Parathyroid adenoma (tissue), 2 donors: ENCODE data around the gene LTO1.

Experiments
- H2AFZ ChIP-seq: fragments of 300-600 bp; sonication (generic); one replicate; pipeline ENCODE4 v1.7.0; 2017; ENCODE audit warnings: antibody characterized with exemption, mild to moderate bottlenecking
- H3K27ac ChIP-seq: fragments of 300-600 bp; sonication (generic); one replicate; pipeline ENCODE4 v1.7.0; 2017
- H3K27me3 ChIP-seq: fragments of 300-600 bp; sonication (generic); one replicate; pipeline ENCODE4 v1.7.0; 2017; ENCODE audit warnings: low read length; ENCODE audit not compliant: control insufficient read depth, insufficient read depth
- H3K36me3 ChIP-seq: fragments of 300-600 bp; sonication (generic); one replicate; pipeline ENCODE4 v1.7.0; 2017; ENCODE audit warnings: low read length; ENCODE audit not compliant: control insufficient read depth, insufficient read depth
- H3K4me1 ChIP-seq: fragments of 300-600 bp; sonication (generic); one replicate; pipeline ENCODE4 v1.7.0; 2017; ENCODE audit warnings: control low read depth
- H3K4me2 ChIP-seq: fragments of 300-600 bp; sonication (generic); one replicate; pipeline ENCODE4 v1.7.0; 2017; ENCODE audit warnings: low read length
- H3K4me3 ChIP-seq: fragments of 300-600 bp; sonication (generic); one replicate; pipeline ENCODE4 v1.7.0; 2017; ENCODE audit warnings: low read depth, low read length
- H3K79me2 ChIP-seq: fragments of 300-600 bp; sonication (generic); one replicate; pipeline ENCODE4 v1.7.0; 2017; ENCODE audit warnings: control low read depth
- H3K9ac ChIP-seq: fragments of 300-600 bp; sonication (generic); one replicate; pipeline ENCODE4 v1.7.0; 2017; ENCODE audit warnings: mild to moderate bottlenecking
- H3K9me3 ChIP-seq: fragments of 300-600 bp; sonication (generic); one replicate; pipeline ENCODE4 v1.7.0; 2017; ENCODE audit warnings: low read length; ENCODE audit not compliant: control insufficient read depth
- CTCF ChIP-seq: fragments of 300-600 bp; sonication (generic); IDR thresholded peaks from one replicate; pipeline ENCODE4 v1.7.0; 2017; ENCODE audit warnings: antibody characterized with exemption, mild to moderate bottlenecking
- donor health status: primary hyperparathyroidism.

The LTO1 gene

GRCh38 chr11:69660001-69660500 is 15.1 kb downstream of the LTO1 start:
- Histone ChIP-seq H3K4me3 (no peak overlapping the region), H3K4me2 (no peak overlapping the region), H3K36me3 (no peaks in the 10 kb centered on the region), H3K4me1 (no peaks in the 10 kb centered on the region), H3K27me3 (no peaks in the 10 kb centered on the region), H3K27ac (no peak overlapping the region), H2AFZ (no peak overlapping the region), H3K79me2 (no peaks in the 10 kb centered on the region), H3K9ac (no peak overlapping the region), H3K9me3 (no peaks in the 10 kb centered on the region)
- no peak for TF ChIP-seq CTCF

GRCh38 chr11:69659591-69659990 is 15.6 kb downstream of the LTO1 start:
- no peak overlapping the region for H2AFZ ChIP-seq
- no peak for TF ChIP-seq CTCF

GRCh38 chr11:69658626-69659450 is 16.3 kb downstream of the LTO1 start:
- Histone ChIP-seq H3K9ac (no peak overlapping the region), H3K4me3 (no peak overlapping the region), H3K27me3 (no peaks in the 10 kb centered on the region), H3K36me3 (no peaks in the 10 kb centered on the region), H2AFZ (no peak overlapping the region), H3K27ac (no peak overlapping the region), H3K4me2 (no peak overlapping the region), H3K79me2 (no peaks in the 10 kb centered on the region), H3K4me1 (no peaks in the 10 kb centered on the region), H3K9me3 (no peaks in the 10 kb centered on the region)
- TF ChIP-seq CTCF, result no peak

More at GRCh38 chr11:69659591-69659990, 15.6 kb downstream of the LTO1 start:
- no peaks in the 10 kb centered on the region for H3K36me3 ChIP-seq
- no peak overlapping the region for H3K4me3 ChIP-seq
- no peaks in the 10 kb centered on the region for H3K27me3 ChIP-seq
- no peak overlapping the region for H3K4me2 ChIP-seq
- no peak overlapping the region for H3K9ac ChIP-seq
- H3K79me2 ChIP-seq, result no peaks in the 10 kb centered on the region
- no peaks in the 10 kb centered on the region for H3K9me3 ChIP-seq
- H3K4me1 ChIP-seq, result no peaks in the 10 kb centered on the region
- H3K27ac ChIP-seq, result no peak overlapping the region

- no peaks in the 10 kb centered on the region for H3K27me3 ChIP-seq
- H3K79me2 ChIP-seq, result no peaks in the 10 kb centered on the region
- no peaks in the 10 kb centered on the region for H3K4me1 ChIP-seq
- H3K9ac ChIP-seq, result no peak overlapping the region
- no peak overlapping the region for H3K27ac ChIP-seq
- H3K36me3 ChIP-seq, result no peaks in the 10 kb centered on the region
- TF ChIP-seq CTCF, result no peak
- H3K9me3 ChIP-seq, result no peaks in the 10 kb centered on the region
- no peak overlapping the region for H2AFZ ChIP-seq
- no peak overlapping the region for H3K4me3 ChIP-seq
- no peak overlapping the region for H3K4me2 ChIP-seq
These were observed 17.1 kb downstream of the LTO1 start for GRCh38 chr11:69657911-69658625.
